Measurements from ENCODE around the gene PTPRG. TPM values are rescaled to one million over a fixed set of nuclear protein-coding genes. Genes with fewer than 3 reads are reported as not detected.

PTPRG gene
- total and polyA plus RNA-seq, 2 of the 13 experiments (the other 11 are each of a cell fraction or from before 2014, with no cell fraction given) = 8.0 to 25.3 TPM

- TF ChIP-seq, protein P1, sequence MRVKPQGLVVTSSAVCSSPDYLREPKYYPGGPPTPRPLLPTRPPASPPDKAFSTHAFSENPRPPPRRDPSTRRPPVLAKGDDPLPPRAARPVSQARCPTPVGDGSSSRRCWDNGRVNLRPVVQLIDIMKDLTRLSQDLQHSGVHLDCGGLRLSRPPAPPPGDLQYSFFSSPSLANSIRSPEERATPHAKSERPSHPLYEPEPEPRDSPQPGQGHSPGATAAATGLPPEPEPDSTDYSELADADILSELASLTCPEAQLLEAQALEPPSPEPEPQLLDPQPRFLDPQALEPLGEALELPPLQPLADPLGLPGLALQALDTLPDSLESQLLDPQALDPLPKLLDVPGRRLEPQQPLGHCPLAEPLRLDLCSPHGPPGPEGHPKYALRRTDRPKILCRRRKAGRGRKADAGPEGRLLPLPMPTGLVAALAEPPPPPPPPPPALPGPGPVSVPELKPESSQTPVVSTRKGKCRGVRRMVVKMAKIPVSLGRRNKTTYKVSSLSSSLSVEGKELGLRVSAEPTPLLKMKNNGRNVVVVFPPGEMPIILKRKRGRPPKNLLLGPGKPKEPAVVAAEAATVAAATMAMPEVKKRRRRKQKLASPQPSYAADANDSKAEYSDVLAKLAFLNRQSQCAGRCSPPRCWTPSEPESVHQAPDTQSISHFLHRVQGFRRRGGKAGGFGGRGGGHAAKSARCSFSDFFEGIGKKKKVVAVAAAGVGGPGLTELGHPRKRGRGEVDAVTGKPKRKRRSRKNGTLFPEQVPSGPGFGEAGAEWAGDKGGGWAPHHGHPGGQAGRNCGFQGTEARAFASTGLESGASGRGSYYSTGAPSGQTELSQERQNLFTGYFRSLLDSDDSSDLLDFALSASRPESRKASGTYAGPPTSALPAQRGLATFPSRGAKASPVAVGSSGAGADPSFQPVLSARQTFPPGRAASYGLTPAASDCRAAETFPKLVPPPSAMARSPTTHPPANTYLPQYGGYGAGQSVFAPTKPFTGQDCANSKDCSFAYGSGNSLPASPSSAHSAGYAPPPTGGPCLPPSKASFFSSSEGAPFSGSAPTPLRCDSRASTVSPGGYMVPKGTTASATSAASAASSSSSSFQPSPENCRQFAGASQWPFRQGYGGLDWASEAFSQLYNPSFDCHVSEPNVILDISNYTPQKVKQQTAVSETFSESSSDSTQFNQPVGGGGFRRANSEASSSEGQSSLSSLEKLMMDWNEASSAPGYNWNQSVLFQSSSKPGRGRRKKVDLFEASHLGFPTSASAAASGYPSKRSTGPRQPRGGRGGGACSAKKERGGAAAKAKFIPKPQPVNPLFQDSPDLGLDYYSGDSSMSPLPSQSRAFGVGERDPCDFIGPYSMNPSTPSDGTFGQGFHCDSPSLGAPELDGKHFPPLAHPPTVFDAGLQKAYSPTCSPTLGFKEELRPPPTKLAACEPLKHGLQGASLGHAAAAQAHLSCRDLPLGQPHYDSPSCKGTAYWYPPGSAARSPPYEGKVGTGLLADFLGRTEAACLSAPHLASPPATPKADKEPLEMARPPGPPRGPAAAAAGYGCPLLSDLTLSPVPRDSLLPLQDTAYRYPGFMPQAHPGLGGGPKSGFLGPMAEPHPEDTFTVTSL (CRISPR knock-in tag; IDR thresholded peaks at IDR 0.05; ENCODE audit: borderline replicate concordance) = no peak
- TF ChIP-seq SP2 (CRISPR knock-in tag; IDR thresholded peaks at IDR 0.05) (no peak), ZNF770 (CRISPR knock-in tag; IDR thresholded peaks at IDR 0.05) (no peak), DMTF1 (CRISPR knock-in tag; IDR thresholded peaks at IDR 0.05) (no peak), ZBTB8A (CRISPR knock-in tag; IDR thresholded peaks at IDR 0.05; ENCODE audit: borderline replicate concordance, low read depth) (no peak), ZBTB38 (CRISPR knock-in tag; IDR thresholded peaks at IDR 0.05) (no peak)
- TF ChIP-seq, protein P2, sequence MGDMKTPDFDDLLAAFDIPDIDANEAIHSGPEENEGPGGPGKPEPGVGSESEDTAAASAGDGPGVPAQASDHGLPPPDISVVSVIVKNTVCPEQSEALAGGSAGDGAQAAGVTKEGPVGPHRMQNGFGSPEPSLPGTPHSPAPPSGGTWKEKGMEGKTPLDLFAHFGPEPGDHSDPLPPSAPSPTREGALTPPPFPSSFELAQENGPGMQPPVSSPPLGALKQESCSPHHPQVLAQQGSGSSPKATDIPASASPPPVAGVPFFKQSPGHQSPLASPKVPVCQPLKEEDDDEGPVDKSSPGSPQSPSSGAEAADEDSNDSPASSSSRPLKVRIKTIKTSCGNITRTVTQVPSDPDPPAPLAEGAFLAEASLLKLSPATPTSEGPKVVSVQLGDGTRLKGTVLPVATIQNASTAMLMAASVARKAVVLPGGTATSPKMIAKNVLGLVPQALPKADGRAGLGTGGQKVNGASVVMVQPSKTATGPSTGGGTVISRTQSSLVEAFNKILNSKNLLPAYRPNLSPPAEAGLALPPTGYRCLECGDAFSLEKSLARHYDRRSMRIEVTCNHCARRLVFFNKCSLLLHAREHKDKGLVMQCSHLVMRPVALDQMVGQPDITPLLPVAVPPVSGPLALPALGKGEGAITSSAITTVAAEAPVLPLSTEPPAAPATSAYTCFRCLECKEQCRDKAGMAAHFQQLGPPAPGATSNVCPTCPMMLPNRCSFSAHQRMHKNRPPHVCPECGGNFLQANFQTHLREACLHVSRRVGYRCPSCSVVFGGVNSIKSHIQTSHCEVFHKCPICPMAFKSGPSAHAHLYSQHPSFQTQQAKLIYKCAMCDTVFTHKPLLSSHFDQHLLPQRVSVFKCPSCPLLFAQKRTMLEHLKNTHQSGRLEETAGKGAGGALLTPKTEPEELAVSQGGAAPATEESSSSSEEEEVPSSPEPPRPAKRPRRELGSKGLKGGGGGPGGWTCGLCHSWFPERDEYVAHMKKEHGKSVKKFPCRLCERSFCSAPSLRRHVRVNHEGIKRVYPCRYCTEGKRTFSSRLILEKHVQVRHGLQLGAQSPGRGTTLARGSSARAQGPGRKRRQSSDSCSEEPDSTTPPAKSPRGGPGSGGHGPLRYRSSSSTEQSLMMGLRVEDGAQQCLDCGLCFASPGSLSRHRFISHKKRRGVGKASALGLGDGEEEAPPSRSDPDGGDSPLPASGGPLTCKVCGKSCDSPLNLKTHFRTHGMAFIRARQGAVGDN (CRISPR knock-in tag; IDR thresholded peaks at IDR 0.05) = no peak
Measured at GRCh38 chr3:61594964-61595285, 33.6 kb downstream of the PTPRG start (continued).

Data from HepG2 (cell line).